Right atrium auricular region (tissue), 2 donors: ENCODE data around the gene DNAAF9. TPM values are rescaled to one million over a fixed set of nuclear protein-coding genes. Genes with fewer than 3 reads are reported as not detected.

ENCODE experiments used
- DNase-seq: peaks from one replicate; pipeline ENCODE4 v3.0.0-alpha.2; 2019; ENCODE audit warnings: low spot score
- H3K27ac ChIP-seq, 2 donors: fragments of 200-600 bp; sonication (generic); 1 replicate in 1 of 2; 2 replicates in 1 of 2; pipeline ENCODE4 v1.5.1; 2016 to 2019
- H3K27me3 ChIP-seq, 2 donors: fragments of 200-600 bp; sonication (generic); one replicate each; pipeline versions ENCODE4 v1.5.1 to v1.6.0; 2017 to 2019
- H3K36me3 ChIP-seq: fragments of 200-600 bp; sonication (generic); one replicate; pipeline ENCODE4 v1.5.1; 2016
- H3K4me1 ChIP-seq, 2 donors: fragments of 200-600 bp; sonication (generic); one replicate each; pipeline versions ENCODE4 v1.5.1 to v1.6.0; 2017 to 2019
- H3K4me3 ChIP-seq, 2 donors: fragments of 200-600 bp; sonication (generic); 1 replicate in 1 of 2; 2 replicates in 1 of 2; pipeline ENCODE4 v1.5.1; 2017 to 2019; ENCODE audit warnings: mild to moderate bottlenecking in 1 of 2, moderate library complexity in 1 of 2
- H3K9me3 ChIP-seq, 2 donors: fragments of 200-600 bp; sonication (generic); one replicate each; pipeline ENCODE4 v1.5.1; 2019
- CTCF ChIP-seq, 2 donors: fragments of 200-600 bp; sonication (generic); IDR thresholded peaks; one replicate each; pipeline ENCODE4 v1.5.1; 2019; ENCODE audit warnings: antibody characterized with exemption in 2 of 2
- total RNA-seq, 2 donors: library from RNA; depleted of rRNA; stranded (reverse); fragments of >200 nt; gene quantifications; one replicate each; pipeline ENCODE4 v1.1.0, GENCODE V29; 2016

DNAAF9 gene
- total RNA-seq, 2 donors from 2014 or later: 13.4 to 19.2 TPM

- DNase-seq: no peak
- no peak for TF ChIP-seq CTCF (IDR thresholded peaks at IDR 0.05)
- H3K4me3 ChIP-seq: no peak overlapping the region
- no peak overlapping the region for H3K27ac ChIP-seq
- no peaks in the 10 kb centered on the region for H3K9me3 ChIP-seq
- no peaks in the 10 kb centered on the region for H3K4me1 ChIP-seq
- peaks cover 13% of the 10 kb centered on the region for H3K36me3 ChIP-seq
- H3K27me3 ChIP-seq: no peaks in the 10 kb centered on the region
Measured at GRCh38 chr20:3360752-3361151, 46.7 kb downstream of the DNAAF9 start.

GRCh38 chr20:3358676-3359340, 48.7 kb downstream of the DNAAF9 start:
- H3K36me3 ChIP-seq: peaks cover 13% of the 10 kb centered on the region
- DNase-seq: no peak
- TF ChIP-seq CTCF (IDR thresholded peaks at IDR 0.05): no peak
- no peak overlapping the region for H3K27ac ChIP-seq
- no peaks in the 10 kb centered on the region for H3K9me3 ChIP-seq
- peaks cover 0 to 10% of the 10 kb centered on the region in 2 donors for H3K4me1 ChIP-seq
- no peak overlapping the region for H3K4me3 ChIP-seq
- H3K27me3 ChIP-seq: no peaks in the 10 kb centered on the region

Other genes starting within 250 kb of the DNAAF9 start
- 10 to 100 TPM; 18.7 to 24.7 TPM for gene FASTKD5, start 247.8 kb downstream of the DNAAF9 start, total RNA-seq
- 1 to 10 TPM; 4.1 to 5.0 TPM for gene UBOX5, start 247.8 kb downstream of the DNAAF9 start, total RNA-seq
- gene LZTS3, start 234.1 kb downstream of the DNAAF9 start, total RNA-seq: 10 to 100 TPM; 18.9 to 25.9 TPM
- gene DDRGK1, start 203.0 kb downstream of the DNAAF9 start, total RNA-seq: 10 to 100 TPM; 43.8 to 48.0 TPM
- gene ITPA, start 198.2 kb downstream of the DNAAF9 start, total RNA-seq: 10 to 100 TPM; 17.4 to 21.4 TPM
- under 1 TPM in 1 of 2 donors, not detected in 1; 0.16 TPM for gene SLC4A11, start 168.5 kb downstream of the DNAAF9 start, total RNA-seq
- gene ATRN, start 63.3 kb upstream of the DNAAF9 start, total RNA-seq: 10 to 100 TPM; 22.5 to 28.1 TPM